ENCODE results near the gene NAV2.

DNA sequence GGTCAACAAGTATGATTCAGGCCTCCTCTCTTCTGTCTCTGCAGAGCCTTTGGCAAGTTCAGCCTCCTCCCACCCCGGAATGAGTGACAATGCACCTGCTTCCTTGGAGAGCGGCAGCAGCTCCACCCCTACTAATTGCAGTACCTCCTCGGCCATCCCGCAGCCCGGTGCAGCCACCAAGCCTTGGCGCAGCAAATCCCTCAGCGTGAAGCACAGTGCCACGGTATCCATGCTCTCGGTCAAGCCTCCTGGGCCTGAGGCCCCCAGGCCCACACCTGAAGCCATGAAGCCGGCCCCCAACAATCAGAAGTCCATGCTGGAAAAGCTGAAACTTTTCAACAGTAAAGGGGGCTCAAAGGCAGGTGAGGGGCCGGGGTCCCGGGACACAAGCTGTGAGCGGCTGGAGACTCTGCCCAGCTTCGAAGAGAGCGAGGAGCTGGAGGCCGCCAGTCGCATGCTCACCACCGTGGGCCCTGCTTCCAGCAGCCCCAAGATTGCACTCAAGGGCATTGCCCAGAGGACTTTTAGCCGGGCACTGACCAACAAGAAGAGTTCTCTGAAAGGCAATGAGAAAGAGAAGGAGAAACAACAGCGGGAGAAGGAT is 220.6 kb downstream of the NAV2 start:
- TF ChIP-seq POLR2A (IDR thresholded peaks at IDR 0.05), result no peak
- TF ChIP-seq, protein P1, sequence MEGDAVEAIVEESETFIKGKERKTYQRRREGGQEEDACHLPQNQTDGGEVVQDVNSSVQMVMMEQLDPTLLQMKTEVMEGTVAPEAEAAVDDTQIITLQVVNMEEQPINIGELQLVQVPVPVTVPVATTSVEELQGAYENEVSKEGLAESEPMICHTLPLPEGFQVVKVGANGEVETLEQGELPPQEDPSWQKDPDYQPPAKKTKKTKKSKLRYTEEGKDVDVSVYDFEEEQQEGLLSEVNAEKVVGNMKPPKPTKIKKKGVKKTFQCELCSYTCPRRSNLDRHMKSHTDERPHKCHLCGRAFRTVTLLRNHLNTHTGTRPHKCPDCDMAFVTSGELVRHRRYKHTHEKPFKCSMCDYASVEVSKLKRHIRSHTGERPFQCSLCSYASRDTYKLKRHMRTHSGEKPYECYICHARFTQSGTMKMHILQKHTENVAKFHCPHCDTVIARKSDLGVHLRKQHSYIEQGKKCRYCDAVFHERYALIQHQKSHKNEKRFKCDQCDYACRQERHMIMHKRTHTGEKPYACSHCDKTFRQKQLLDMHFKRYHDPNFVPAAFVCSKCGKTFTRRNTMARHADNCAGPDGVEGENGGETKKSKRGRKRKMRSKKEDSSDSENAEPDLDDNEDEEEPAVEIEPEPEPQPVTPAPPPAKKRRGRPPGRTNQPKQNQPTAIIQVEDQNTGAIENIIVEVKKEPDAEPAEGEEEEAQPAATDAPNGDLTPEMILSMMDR (IDR thresholded peaks at IDR 0.05), result no peak

Data from testis (tissue), 2 donors.